ENCODE results near the gene PARD3.

The PARD3 gene

GRCh38 chr10:34106356-34106885 lies 708.7 kb downstream of the PARD3 start:
- no peak for DNase-seq

GRCh38 chr10:34104829-34105572 lies 710.1 kb downstream of the PARD3 start:
- no peak for DNase-seq

GRCh38 chr10:34102893-34103506 lies 712.1 kb downstream of the PARD3 start:
- DNase-seq: no peak

GRCh38 chr10:34102237-34102673 lies 712.8 kb downstream of the PARD3 start:
- DNase-seq: no peak

- no peak for DNase-seq
These were observed 714.1 kb downstream of the PARD3 start for GRCh38 chr10:34101001-34101400.

- no peak for DNase-seq
These were observed 716.1 kb downstream of the PARD3 start for GRCh38 chr10:34098821-34099567.

GRCh38 chr10:34097682-34098081 lies 717.4 kb downstream of the PARD3 start:
- DNase-seq: no peak

- no peak for DNase-seq
These were observed 720.1 kb downstream of the PARD3 start for GRCh38 chr10:34094961-34095360.

GRCh38 chr10:34094146-34094696 lies 720.9 kb downstream of the PARD3 start:
- DNase-seq: no peak

- no peak for DNase-seq
These were observed 722.2 kb downstream of the PARD3 start for GRCh38 chr10:34092891-34093290.

- no peak for DNase-seq
These were observed 723.4 kb downstream of the PARD3 start for GRCh38 chr10:34091635-34092195.

GRCh38 chr10:34089253-34089652 lies 725.8 kb downstream of the PARD3 start:
- no peak for DNase-seq

- no peak for DNase-seq
These were observed 726.8 kb downstream of the PARD3 start for GRCh38 chr10:34088208-34088794.

GRCh38 chr10:34087095-34087418 lies 728.0 kb downstream of the PARD3 start:
- no peak for DNase-seq

- DNase-seq: no peak
These were observed 731.5 kb downstream of the PARD3 start for GRCh38 chr10:34083567-34083966.

GRCh38 chr10:34081948-34082347 lies 733.1 kb downstream of the PARD3 start:
- DNase-seq: no peak

GRCh38 chr10:34081347-34081743 lies 733.8 kb downstream of the PARD3 start:
- DNase-seq: no peak

- no peak for DNase-seq
These were observed 734.4 kb downstream of the PARD3 start for GRCh38 chr10:34080485-34081346.

GRCh38 chr10:34079702-34080484 lies 735.2 kb downstream of the PARD3 start:
- DNase-seq: no peak

- no peak for DNase-seq
These were observed 736.2 kb downstream of the PARD3 start for GRCh38 chr10:34078745-34079470.
